ENCODE data around the gene GMCL2.

The GMCL2 gene

DNA sequence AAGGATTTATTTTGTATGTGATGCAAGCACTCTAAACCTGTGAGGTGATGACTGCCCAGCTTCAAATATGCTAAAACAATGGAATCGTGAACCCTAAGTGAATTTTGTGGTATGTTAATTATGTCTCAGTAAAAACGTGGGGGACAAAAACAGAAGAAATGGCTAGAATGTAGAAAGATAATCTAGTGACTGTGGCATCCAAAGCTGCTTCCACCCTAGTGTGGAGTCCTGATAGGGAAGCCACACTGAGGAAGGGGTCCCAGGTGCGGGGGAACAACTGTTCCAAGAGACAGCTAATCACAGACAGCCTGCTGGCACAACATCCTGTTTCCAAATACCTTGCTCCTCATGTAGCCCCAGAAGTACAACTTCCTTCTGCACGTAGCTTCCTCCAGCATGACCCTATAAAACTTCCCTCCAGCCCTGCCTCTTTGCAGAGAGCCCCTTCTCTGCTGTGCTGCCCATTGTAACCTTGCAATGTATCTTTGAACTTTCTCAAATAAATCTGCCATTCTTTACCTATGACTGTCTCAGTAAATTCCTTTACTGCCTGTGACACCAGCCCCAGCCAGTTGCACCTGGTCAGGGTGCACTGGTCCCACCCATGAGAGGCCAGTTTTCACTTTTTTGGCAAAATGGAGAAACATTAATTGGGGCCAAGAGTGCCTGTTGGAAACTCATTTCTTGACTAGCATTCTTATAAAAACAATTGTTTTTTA lies 4.9 kb downstream of the GMCL2 start:
- no peaks in the 10 kb centered on the region for H3K27me3 ChIP-seq (ENCODE audit: insufficient read depth, low read length, poor library complexity)
- no peak overlapping the region for H3K4me3 ChIP-seq (ENCODE audit: low read depth in 1 of 2, low read length in 2 of 2)
- H3K4me2 ChIP-seq (ENCODE audit: insufficient read depth, low read length): no peak overlapping the region
- no peaks in the 10 kb centered on the region for H3K36me3 ChIP-seq (ENCODE audit: insufficient read depth, low read length)
- no peak overlapping the region for H2AFZ ChIP-seq (ENCODE audit: low read depth, low read length)
- no peaks in the 10 kb centered on the region for H4K20me1 ChIP-seq (ENCODE audit: insufficient read depth, low read length)
- H3K9ac ChIP-seq (ENCODE audit: low read depth, low read length): no peak overlapping the region
- no peak for TF ChIP-seq EZH2 (IDR thresholded peaks at IDR 0.05; ENCODE audit: borderline replicate concordance, low read depth, low read length, severe bottlenecking)
- TF ChIP-seq, protein P1, sequence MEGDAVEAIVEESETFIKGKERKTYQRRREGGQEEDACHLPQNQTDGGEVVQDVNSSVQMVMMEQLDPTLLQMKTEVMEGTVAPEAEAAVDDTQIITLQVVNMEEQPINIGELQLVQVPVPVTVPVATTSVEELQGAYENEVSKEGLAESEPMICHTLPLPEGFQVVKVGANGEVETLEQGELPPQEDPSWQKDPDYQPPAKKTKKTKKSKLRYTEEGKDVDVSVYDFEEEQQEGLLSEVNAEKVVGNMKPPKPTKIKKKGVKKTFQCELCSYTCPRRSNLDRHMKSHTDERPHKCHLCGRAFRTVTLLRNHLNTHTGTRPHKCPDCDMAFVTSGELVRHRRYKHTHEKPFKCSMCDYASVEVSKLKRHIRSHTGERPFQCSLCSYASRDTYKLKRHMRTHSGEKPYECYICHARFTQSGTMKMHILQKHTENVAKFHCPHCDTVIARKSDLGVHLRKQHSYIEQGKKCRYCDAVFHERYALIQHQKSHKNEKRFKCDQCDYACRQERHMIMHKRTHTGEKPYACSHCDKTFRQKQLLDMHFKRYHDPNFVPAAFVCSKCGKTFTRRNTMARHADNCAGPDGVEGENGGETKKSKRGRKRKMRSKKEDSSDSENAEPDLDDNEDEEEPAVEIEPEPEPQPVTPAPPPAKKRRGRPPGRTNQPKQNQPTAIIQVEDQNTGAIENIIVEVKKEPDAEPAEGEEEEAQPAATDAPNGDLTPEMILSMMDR (IDR thresholded peaks at IDR 0.05; ENCODE audit: borderline replicate concordance, extremely low read depth, low read length, poor library complexity, severe bottlenecking): no peak
- no peak for DNase-seq
- no peaks in the 10 kb centered on the region for H3K9me3 ChIP-seq (ENCODE audit: insufficient read depth, low read length, severe bottlenecking)
- no peak overlapping the region for H3K27ac ChIP-seq (ENCODE audit: low read length)
- no peaks in the 10 kb centered on the region for H3K79me2 ChIP-seq (ENCODE audit: insufficient read depth, low read length)
- no peak; the same call in 1 of the 3 replicates for ATAC-seq (ENCODE audit: insufficient read depth, low read depth)
- no peaks in the 10 kb centered on the region for H3K4me1 ChIP-seq (ENCODE audit: insufficient read depth, low read length)

DNA sequence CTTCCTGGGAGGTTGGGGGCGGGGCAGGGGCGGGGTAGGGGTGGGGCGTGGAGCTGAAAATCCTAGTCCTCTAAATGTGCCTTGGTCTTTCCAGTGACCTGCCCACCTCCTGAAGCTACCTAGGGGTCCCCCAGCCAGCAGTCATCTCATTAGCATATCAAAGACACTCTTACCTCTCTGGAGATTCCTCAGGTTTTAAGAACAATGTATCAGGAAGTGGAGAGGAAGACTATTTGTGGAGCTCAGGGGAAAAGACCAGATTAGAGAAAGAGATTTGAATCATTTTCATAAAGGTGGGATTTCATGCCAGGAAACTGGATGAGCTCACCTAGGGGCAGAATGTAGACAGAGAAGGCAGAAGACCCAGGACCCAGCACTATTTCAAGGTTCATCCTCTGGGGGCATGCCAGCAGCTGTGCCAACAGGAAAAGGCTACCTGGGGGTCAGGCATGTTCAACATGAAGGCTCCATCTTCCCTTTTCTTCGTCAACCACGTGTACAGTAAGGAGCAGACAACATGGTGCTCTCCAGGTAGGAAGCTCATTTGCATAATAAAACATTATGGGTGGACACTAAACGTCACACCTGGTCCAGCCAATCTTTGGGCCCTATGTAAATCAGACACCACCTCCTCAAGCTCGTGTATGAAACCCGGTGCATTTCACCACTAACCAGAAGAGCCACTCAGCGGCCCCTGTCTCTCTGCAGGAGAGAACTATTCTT lies 6.9 kb downstream of the GMCL2 start:
- H3K27me3 ChIP-seq (ENCODE audit: insufficient read depth, low read length, poor library complexity): no peaks in the 10 kb centered on the region
- H3K9me3 ChIP-seq (ENCODE audit: insufficient read depth, low read length, severe bottlenecking): no peaks in the 10 kb centered on the region
- no peak for ATAC-seq (ENCODE audit: insufficient read depth, low read depth)
- no peaks in the 10 kb centered on the region for H4K20me1 ChIP-seq (ENCODE audit: insufficient read depth, low read length)
- no peaks in the 10 kb centered on the region for H3K4me1 ChIP-seq (ENCODE audit: insufficient read depth, low read length)
- no peaks in the 10 kb centered on the region for H3K79me2 ChIP-seq (ENCODE audit: insufficient read depth, low read length)
- H3K4me3 ChIP-seq (ENCODE audit: low read depth in 1 of 2, low read length in 2 of 2): no peak overlapping the region
- DNase-seq: no peak
- H3K27ac ChIP-seq (ENCODE audit: low read length): no peak overlapping the region
- H2AFZ ChIP-seq (ENCODE audit: low read depth, low read length): no peak overlapping the region
- no peak overlapping the region for H3K4me2 ChIP-seq (ENCODE audit: insufficient read depth, low read length)
- TF ChIP-seq, protein P1 (IDR thresholded peaks at IDR 0.05; ENCODE audit: borderline replicate concordance, extremely low read depth, low read length, poor library complexity, severe bottlenecking): no peak
- TF ChIP-seq EZH2 (IDR thresholded peaks at IDR 0.05; ENCODE audit: borderline replicate concordance, low read depth, low read length, severe bottlenecking): no peak
- H3K36me3 ChIP-seq (ENCODE audit: insufficient read depth, low read length): no peaks in the 10 kb centered on the region
- no peak overlapping the region for H3K9ac ChIP-seq (ENCODE audit: low read depth, low read length)

DNA sequence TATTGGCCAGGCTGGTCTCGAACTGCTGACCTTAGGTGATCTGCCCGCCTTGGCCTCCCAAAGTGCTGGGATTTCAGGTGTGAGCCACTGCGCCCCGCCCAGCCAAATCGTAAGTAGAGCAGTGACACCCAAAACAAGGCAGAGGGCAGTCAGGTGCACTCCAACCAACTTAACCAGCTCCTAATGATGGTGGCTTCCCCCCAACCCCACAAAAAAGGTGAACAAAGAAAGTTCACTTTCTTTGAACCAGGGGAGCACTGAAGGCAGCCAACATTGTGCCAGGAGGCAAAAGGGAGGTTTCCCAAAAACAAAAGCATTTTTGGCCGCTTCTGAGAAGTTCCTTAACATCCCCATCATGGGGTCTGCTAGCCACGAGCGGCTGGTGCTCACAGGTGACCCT lies 9.6 kb downstream of the GMCL2 start:
- no peak for TF ChIP-seq EZH2 (IDR thresholded peaks at IDR 0.05; ENCODE audit: borderline replicate concordance, low read depth, low read length, severe bottlenecking)
- Histone ChIP-seq H3K9ac (ENCODE audit: low read depth, low read length) (no peak overlapping the region), H3K4me3 (ENCODE audit: low read depth in 1 of 2, low read length in 2 of 2) (no peak overlapping the region)

DNA sequence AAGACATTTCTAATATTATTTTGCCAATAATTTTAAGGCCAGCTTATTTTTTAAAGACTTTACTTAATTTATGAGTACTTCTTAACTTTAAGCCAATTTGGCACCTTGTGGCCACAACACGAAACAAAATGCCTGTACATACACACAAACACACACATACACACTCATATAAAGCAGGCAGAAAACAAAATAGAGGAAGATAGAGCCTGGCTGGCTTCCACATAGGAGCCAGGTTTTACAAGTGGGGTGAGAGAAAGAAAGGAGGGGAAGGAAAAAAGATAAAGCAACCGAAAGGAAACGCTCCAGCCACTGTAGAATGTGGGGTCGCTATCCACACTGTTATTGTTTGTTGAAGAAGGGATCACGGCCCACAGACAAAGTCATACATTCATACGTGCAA lies 10.4 kb downstream of the GMCL2 start:
- H3K9ac ChIP-seq (ENCODE audit: low read depth, low read length): no peak overlapping the region
- no peaks in the 10 kb centered on the region for H3K36me3 ChIP-seq (ENCODE audit: insufficient read depth, low read length)
- H3K4me3 ChIP-seq (ENCODE audit: low read depth in 1 of 2, low read length in 2 of 2): no peak overlapping the region
- DNase-seq (no peak), ATAC-seq (ENCODE audit: insufficient read depth, low read depth) (no peak)
- H3K27me3 ChIP-seq (ENCODE audit: insufficient read depth, low read length, poor library complexity): no peaks in the 10 kb centered on the region
- TF ChIP-seq, protein P1 (IDR thresholded peaks at IDR 0.05; ENCODE audit: borderline replicate concordance, extremely low read depth, low read length, poor library complexity, severe bottlenecking): no peak
- no peak for TF ChIP-seq EZH2 (IDR thresholded peaks at IDR 0.05; ENCODE audit: borderline replicate concordance, low read depth, low read length, severe bottlenecking)
- no peak overlapping the region for H3K27ac ChIP-seq (ENCODE audit: low read length)
- H3K4me1 ChIP-seq (ENCODE audit: insufficient read depth, low read length): no peaks in the 10 kb centered on the region
- no peaks in the 10 kb centered on the region for H3K79me2 ChIP-seq (ENCODE audit: insufficient read depth, low read length)
- no peak overlapping the region for H3K4me2 ChIP-seq (ENCODE audit: insufficient read depth, low read length)
- no peaks in the 10 kb centered on the region for H4K20me1 ChIP-seq (ENCODE audit: insufficient read depth, low read length)
- H2AFZ ChIP-seq (ENCODE audit: low read depth, low read length): no peak overlapping the region
- H3K9me3 ChIP-seq (ENCODE audit: insufficient read depth, low read length, severe bottlenecking): no peaks in the 10 kb centered on the region

More for the DNA sequence above, 9.6 kb downstream of the GMCL2 start:
- DNase-seq (no peak), ATAC-seq (ENCODE audit: insufficient read depth, low read depth) (no peak)
- H3K79me2 ChIP-seq (ENCODE audit: insufficient read depth, low read length): no peaks in the 10 kb centered on the region
- no peaks in the 10 kb centered on the region for H3K4me1 ChIP-seq (ENCODE audit: insufficient read depth, low read length)
- no peak overlapping the region for H3K27ac ChIP-seq (ENCODE audit: low read length)
- H2AFZ ChIP-seq (ENCODE audit: low read depth, low read length): no peak overlapping the region
- no peaks in the 10 kb centered on the region for H3K9me3 ChIP-seq (ENCODE audit: insufficient read depth, low read length, severe bottlenecking)
- H4K20me1 ChIP-seq (ENCODE audit: insufficient read depth, low read length): no peaks in the 10 kb centered on the region
- no peaks in the 10 kb centered on the region for H3K27me3 ChIP-seq (ENCODE audit: insufficient read depth, low read length, poor library complexity)
- no peaks in the 10 kb centered on the region for H3K36me3 ChIP-seq (ENCODE audit: insufficient read depth, low read length)
- no peak overlapping the region for H3K4me2 ChIP-seq (ENCODE audit: insufficient read depth, low read length)
